GM06990 (cell line): ENCODE results near the gene HSD11B2.

ENCODE experiments used
- DNase-seq: peaks from one replicate; pipeline ENCODE4 v3.0.0-alpha.2; 2011; ENCODE audit not compliant: insufficient read length; ENCODE audit errors: extremely low read depth
- H3K27me3 ChIP-seq: replicated peaks from 2 replicates; pipeline ENCODE4 v1.6.0; 2011; ENCODE audit warnings: low read length; ENCODE audit not compliant: control insufficient read depth, insufficient read depth
- H3K36me3 ChIP-seq: 2 replicates; pipeline ENCODE4 v1.5.1; 2011; ENCODE audit warnings: low read length; ENCODE audit not compliant: control insufficient read depth, insufficient read depth
- H3K4me3 ChIP-seq: replicated peaks from 2 replicates; pipeline ENCODE4 v1.5.1; 2011; ENCODE audit warnings: low read depth, mild to moderate bottlenecking, control low read depth, low read length
- TF ChIP-seq, protein P1 (sequence below): IDR thresholded peaks from 2 replicates; pipeline ENCODE4 v1.5.1; 2011; ENCODE audit warnings: low read length, control low read depth, mild to moderate bottlenecking, inconsistent platforms; ENCODE audit not compliant: insufficient read depth, poor library complexity, severe bottlenecking

HSD11B2 gene

DNA sequence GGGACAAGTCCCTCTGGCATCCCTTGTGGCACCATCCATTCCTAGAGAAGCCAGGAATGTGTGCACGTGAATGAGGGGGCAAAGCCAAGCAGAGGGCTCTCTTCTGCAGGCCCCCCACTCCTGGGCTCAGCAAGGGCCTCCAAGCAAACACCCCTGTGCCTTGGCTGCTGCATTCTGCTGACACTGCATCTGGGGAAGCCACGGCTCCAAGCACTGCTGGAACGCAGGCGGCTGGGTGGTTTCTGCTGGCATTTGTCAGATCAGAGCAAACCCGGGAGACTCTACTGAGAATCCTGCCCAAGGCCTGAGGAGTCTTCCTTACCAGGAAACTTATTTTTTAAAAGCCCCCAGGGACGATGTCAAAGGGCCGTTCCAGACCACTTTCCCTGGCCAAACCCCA is 26.7 kb downstream of the HSD11B2 start:
- TF ChIP-seq, protein P1, sequence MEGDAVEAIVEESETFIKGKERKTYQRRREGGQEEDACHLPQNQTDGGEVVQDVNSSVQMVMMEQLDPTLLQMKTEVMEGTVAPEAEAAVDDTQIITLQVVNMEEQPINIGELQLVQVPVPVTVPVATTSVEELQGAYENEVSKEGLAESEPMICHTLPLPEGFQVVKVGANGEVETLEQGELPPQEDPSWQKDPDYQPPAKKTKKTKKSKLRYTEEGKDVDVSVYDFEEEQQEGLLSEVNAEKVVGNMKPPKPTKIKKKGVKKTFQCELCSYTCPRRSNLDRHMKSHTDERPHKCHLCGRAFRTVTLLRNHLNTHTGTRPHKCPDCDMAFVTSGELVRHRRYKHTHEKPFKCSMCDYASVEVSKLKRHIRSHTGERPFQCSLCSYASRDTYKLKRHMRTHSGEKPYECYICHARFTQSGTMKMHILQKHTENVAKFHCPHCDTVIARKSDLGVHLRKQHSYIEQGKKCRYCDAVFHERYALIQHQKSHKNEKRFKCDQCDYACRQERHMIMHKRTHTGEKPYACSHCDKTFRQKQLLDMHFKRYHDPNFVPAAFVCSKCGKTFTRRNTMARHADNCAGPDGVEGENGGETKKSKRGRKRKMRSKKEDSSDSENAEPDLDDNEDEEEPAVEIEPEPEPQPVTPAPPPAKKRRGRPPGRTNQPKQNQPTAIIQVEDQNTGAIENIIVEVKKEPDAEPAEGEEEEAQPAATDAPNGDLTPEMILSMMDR = no peak
- Histone ChIP-seq H3K4me3 (no peak overlapping the region), H3K27me3 (no peaks in the 10 kb centered on the region), H3K36me3 (peaks cover 19% of the 10 kb centered on the region)
- DNase-seq = no peak

DNA sequence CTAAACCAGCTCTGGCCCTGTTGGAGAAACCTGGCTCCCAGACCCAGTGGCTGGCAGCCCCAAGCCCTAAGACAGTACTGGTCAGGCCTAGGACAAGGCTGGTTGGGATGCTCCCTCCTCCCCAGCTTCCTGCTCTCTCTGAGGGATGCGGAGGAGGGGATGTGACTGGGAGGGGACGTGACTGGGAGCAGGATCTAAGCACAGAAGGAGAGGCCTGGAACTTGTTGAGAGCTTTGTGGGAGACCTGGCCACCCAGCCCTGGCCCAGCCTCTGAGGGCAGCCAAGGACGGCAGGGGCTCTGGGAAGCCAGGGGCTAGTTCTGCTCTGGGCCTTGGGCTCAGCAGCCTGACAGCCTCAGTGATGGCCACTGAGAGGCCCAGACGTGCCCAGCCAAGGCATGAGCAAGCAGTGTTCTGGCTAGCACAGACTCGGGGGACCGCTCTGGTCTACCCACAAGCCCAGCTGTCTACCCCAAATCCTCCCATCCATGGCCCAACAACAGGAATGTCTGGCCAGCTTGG is 27.3 kb downstream of the HSD11B2 start:
- H3K4me3 ChIP-seq = no peak overlapping the region
- peaks cover 16% of the 10 kb centered on the region for H3K36me3 ChIP-seq
- TF ChIP-seq, protein P1 = no peak
- DNase-seq = no peak
- H3K27me3 ChIP-seq = no peaks in the 10 kb centered on the region

DNA sequence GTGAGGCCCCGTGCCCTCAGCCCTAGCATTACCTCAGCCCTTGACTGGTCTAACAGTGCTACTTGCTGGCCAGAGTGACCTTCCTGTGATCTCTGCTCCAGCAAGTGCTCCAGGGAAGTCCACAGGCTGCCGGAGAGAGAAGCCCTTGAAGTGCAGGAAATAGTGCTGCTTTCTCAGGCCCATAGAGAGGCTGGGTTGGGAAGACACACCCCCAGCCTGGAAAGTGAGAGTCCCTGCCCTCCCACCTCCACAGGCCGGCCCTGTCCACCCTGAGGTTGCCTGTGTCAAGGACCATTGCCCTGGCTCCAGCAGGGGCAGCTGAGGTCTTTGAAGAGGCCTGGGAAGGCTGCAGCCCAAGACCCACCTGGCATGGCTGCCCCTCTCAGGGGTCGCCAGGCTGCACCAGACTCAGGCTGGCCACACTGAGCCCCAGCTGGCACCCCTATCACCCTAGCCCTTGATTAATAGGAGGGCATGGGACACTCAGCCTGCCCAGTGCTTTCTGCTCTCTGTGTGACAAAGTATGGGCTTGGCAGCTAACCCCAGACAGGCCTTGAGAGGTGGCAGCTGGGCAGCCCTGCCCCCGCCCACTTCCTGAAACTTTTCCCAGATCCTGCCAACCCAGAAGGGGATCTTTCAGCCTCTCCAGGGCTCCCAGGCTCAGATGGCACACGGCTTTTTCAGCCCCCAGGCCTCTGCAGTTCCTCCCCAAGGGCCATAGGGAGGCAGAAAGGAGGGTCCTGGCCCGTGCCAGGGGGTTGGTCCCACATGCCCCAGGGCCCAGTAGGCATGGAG is 28.3 kb downstream of the HSD11B2 start:
- DNase-seq = no peak
- H3K4me3 ChIP-seq = no peak overlapping the region
- H3K36me3 ChIP-seq = peaks cover 9% of the 10 kb centered on the region
- TF ChIP-seq, protein P1 = no peak
- H3K27me3 ChIP-seq = no peaks in the 10 kb centered on the region

DNA sequence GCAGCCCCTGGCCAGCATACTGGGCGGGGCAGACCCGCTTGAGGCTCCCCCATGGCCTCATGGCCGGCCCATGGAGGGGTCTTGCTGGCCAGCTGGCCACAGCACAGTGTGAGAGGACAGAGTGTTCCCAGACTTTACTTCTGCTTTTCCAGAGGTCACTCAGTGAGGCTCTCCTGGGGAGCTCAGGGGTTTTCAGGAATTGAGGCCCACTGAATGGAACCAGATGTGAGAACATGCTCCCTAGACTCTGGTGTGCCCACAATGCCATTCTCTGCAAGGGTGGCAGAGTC is 28.9 kb downstream of the HSD11B2 start:
- TF ChIP-seq, protein P1 = no peak
- H3K27me3 ChIP-seq = no peaks in the 10 kb centered on the region
- H3K36me3 ChIP-seq = peaks cover 7% of the 10 kb centered on the region
- H3K4me3 ChIP-seq = no peak overlapping the region
- no peak for DNase-seq

DNA sequence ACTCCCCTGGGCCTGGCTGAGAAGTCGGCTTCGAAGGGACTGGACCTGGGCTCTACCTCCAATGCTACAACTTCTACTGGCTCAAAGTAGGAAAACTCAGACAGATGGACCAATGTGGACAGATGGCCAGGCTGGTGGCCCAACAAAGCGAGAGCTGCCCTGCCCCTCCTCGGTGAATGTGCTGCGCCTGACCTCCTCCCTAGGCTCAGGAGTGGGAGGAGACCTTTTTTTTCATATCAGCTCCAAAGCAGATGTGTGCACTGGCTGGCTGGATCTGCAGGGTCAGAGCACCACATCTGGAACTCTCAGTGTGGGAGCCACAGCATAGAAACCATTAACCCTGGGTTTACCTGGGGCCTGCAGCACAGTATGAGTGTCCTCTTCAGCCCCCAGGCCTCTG is 29.2 kb downstream of the HSD11B2 start:
- no peak for DNase-seq
- TF ChIP-seq, protein P1 = no peak
- Histone ChIP-seq H3K27me3 (no peaks in the 10 kb centered on the region), H3K4me3 (no peak overlapping the region), H3K36me3 (peaks cover 7% of the 10 kb centered on the region)

DNA sequence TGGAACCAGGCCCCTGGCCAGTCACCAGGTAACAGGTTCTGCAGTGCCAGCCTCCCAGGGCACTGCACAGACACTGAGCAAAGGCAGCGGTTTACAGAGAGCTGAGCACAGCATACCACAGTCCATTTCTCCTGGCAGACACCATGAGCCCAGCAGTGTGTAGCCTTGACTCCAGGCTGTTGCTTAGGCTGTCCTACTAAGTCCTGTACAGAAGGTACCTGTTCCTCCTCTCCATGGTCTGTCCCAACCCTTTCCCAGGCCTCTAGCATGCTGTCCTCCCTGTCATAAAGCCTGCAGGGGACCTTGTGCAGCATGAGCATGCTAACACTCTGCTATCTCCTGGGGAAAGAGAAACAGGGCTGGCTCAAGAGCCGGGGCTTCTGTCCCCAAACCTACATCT is 30.0 kb downstream of the HSD11B2 start:
- Histone ChIP-seq H3K27me3 (no peaks in the 10 kb centered on the region), H3K4me3 (no peak overlapping the region), H3K36me3 (peaks cover 6% of the 10 kb centered on the region)
- no peak for DNase-seq
- TF ChIP-seq, protein P1 = no peak
